RWPE1 (cell line): ENCODE data around the gene CNIH3.

ENCODE experiments used
- CTCF ChIA-PET: fragments of 350-600 bp; sonication (Branson Sonifier 250); formaldehyde crosslinking; extraction: SDS; loops from one replicate; lab custom pipeline; 2021; lab: Yijun Ruan, JAX
- POLR2A ChIA-PET: fragments of 400-600 bp; formaldehyde crosslinking; extraction: SDS; loops from one replicate; lab custom pipeline; 2020; ENCODE audit warnings: antibody characterized with exemption; ENCODE audit not compliant: low non-redundant PET; lab: Yijun Ruan, JAX
- DNase-seq: peaks from one replicate; pipeline ENCODE4 v3.0.0; 2012; ENCODE audit warnings: low spot score
- H3K27ac ChIP-seq: fragments of 450-650 bp; 2 replicates; pipeline ENCODE4 v1.5.1; 2017
- TF ChIP-seq, protein P1 (sequence below): fragments of 450-650 bp; conservative IDR thresholded peaks from 2 replicates; pipeline ENCODE4 v1.5.1; 2017; ENCODE audit warnings: low read depth, mild to moderate bottlenecking

The CNIH3 gene

DNA sequence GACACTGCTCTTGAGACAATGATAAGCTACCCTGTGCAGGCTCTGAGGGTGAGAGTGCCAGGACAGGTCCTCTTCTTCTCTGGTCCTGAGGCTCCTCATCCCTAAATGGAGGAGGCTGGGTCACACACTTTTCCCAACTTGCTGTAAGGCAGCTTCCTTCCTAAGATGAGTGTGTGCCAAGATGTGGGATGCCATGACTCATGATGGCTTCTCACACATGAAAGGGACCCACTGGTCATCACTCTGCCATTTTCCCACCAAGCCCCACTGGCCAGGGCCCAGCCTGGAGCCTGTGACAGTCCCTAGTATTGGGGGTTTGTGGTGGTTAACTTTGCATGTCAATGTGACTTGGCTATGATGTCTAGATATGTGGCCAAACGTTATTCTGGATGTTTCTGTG, 54.4 kb downstream of the CNIH3 start:
- ChIA-PET CTCF (no interaction called here), POLR2A (interaction anchor here (0.6 kb wide), 1 partner anchor 211 kb away, joined by 6 read pairs; no protein-coding TSS in a partner anchor)
- TF ChIP-seq, protein P1, sequence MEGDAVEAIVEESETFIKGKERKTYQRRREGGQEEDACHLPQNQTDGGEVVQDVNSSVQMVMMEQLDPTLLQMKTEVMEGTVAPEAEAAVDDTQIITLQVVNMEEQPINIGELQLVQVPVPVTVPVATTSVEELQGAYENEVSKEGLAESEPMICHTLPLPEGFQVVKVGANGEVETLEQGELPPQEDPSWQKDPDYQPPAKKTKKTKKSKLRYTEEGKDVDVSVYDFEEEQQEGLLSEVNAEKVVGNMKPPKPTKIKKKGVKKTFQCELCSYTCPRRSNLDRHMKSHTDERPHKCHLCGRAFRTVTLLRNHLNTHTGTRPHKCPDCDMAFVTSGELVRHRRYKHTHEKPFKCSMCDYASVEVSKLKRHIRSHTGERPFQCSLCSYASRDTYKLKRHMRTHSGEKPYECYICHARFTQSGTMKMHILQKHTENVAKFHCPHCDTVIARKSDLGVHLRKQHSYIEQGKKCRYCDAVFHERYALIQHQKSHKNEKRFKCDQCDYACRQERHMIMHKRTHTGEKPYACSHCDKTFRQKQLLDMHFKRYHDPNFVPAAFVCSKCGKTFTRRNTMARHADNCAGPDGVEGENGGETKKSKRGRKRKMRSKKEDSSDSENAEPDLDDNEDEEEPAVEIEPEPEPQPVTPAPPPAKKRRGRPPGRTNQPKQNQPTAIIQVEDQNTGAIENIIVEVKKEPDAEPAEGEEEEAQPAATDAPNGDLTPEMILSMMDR: no peak
- DNase-seq: no peak
- H3K27ac ChIP-seq: no peak overlapping the region

DNA sequence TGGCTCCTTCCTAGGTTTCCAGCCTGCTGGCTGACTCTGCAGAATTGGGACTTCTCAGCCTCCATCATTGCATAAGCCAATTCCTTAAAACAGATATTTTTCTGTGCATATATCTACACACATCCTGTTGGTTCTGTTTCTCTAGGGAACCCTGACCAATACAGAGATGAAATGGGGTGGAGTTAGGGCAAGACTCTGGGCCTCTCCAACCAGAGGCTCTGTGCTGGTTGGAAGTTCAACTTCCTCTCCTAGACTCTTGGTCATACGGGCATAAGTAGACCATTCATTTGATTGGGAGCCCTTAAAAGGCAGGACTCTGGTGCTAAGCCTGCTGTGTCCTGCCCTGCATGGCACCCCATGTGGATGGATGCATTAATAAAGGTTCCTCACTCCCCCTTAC, 55.0 kb downstream of the CNIH3 start:
- no peak for DNase-seq
- POLR2A ChIA-PET: no interaction called here
- TF ChIP-seq, protein P1: no peak
- no peak overlapping the region for H3K27ac ChIP-seq
- CTCF ChIA-PET: no interaction called here

DNA sequence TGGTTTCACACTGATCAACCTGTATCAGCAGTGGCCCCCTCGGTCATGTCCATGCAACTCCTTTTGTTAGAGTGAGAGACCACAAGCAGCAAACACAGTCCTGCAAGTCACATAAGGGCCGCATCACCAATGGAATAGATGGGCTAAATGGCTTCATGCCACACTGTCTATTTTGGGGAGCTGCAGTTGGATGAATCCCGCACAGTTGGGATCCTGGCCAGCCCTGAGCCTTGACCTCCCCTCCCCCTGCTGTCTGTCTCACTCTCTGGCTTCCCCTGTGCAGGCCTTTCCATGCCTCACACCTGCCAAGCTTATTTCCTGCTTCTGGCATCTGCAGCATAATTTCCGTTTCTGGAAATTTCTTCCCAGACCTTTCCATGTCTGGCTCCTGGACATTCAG, 57.0 kb downstream of the CNIH3 start:
- ChIA-PET CTCF (no interaction called here), POLR2A (no interaction called here)
- TF ChIP-seq, protein P1: no peak
- no peak for DNase-seq
- H3K27ac ChIP-seq: no peak overlapping the region

DNA sequence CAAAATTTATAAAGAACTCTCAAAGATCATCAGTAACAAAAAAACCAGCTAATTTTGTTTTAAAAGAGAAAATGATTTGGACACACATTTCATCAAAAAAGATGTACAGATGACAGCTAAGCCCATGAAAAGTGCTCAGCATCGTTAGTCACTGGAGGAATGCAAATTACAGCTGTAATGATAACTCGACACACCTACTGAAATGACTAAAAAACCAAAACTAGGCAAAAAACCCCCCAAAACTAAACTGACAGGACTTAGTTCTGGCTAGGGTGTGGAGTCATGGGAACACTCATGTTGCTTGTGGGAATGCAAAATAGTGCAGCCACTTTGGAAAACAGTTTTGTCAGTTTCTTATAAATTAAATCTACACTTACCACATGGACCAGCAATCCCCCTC, 59.5 kb downstream of the CNIH3 start:
- TF ChIP-seq, protein P1: no peak
- CTCF ChIA-PET: no interaction called here
- no peak for DNase-seq
- POLR2A ChIA-PET: no interaction called here
- no peak overlapping the region for H3K27ac ChIP-seq

DNA sequence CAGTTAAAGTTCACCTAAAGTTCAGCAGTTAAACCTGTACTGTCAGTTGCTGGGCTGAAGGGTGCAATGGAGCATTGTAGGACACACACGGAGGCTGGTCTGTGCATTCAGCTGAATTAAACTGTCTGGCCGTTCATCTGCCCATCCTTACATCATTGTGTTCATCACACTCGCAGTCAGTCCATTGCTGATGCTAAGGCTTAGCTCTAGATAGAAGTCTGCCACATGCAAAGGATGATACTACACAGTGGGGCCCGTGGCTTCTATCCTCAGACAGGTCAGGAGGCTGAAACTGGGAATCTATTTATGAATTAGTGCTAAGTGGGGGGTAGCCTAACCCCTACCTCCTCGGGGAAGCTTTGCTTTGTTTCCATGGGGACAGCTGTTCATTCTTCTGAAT, 60.4 kb downstream of the CNIH3 start:
- POLR2A ChIA-PET: no interaction called here
- TF ChIP-seq, protein P1: no peak
- DNase-seq: no peak
- no peak overlapping the region for H3K27ac ChIP-seq
- CTCF ChIA-PET: no interaction called here

DNA sequence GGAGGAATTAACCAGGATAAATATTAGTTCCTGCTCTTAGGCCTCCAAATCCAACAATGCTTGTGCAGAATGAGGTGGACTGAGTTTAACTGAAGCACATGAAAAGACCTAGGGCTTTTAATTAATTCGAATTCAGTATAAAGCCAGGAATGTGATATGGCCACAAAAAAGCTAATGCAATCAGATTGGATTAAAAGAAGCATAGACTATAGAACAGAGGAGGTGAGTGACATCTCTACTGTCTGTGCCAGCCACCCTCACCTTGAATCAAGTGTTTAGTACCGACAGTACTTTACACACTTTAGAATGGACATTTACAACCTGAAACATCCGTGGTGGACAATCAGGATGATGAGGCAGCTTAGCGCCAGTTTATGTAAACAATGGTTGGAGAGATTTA, 62.1 kb downstream of the CNIH3 start:
- ChIA-PET POLR2A (no interaction called here), CTCF (interaction anchor here (1.1 kb wide), 1 partner anchor 34 kb away, joined by 3 read pairs; no protein-coding TSS in a partner anchor)
- TF ChIP-seq, protein P1: no peak
- H3K27ac ChIP-seq: no peak overlapping the region
- no peak for DNase-seq
